ENCODE measurements around the gene TRIM33.
A peak's percentile ranks its signal among the peaks of the same experiment; 100 is the strongest.
"Not testable (repeated sequence)": the region's sequence is repeated elsewhere in the genome, so short reads cannot be mapped to it uniquely, and the experiment has no call there.

The TRIM33 gene

DNA sequence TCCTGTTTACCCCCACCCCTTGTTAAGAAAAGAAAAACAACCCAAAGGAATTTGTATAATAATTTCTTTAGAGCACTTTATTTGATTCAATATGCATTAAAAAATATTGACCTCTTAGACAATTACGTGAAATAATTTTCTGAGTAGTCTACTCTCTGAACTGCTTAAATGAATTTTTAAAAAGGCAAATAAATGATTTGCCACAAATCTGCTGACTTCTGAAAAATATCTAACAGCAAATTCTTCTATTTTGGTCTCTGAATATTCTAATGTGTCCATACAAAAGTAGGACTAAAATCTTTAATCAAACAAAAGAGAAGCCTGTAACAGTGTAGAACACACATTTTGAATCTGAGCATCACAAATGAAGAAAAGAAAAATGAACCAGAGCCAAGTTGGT lies 115.1 kb downstream of the TRIM33 start:
- H3K27me3 ChIP-seq (replicated peaks; ENCODE audit: control insufficient read depth, insufficient read depth, low read length) = no peaks in the 10 kb centered on the region
- no peaks in the 10 kb centered on the region for H3K9me3 ChIP-seq (ENCODE audit: control insufficient read depth, low read length)
- no peak overlapping the region for H3K9ac ChIP-seq (ENCODE audit: low read length)
- no peak for DNase-seq (ENCODE audit: low read depth)
- H3K4me3 ChIP-seq (ENCODE audit: low read length) = no peak overlapping the region
- peaks cover 38% of the 10 kb centered on the region for H3K36me3 ChIP-seq (ENCODE audit: control insufficient read depth, insufficient read depth, low read length, severe bottlenecking)
- H3K4me1 ChIP-seq (ENCODE audit: control insufficient read depth, insufficient read depth, low read length) = no peaks in the 10 kb centered on the region

DNA sequence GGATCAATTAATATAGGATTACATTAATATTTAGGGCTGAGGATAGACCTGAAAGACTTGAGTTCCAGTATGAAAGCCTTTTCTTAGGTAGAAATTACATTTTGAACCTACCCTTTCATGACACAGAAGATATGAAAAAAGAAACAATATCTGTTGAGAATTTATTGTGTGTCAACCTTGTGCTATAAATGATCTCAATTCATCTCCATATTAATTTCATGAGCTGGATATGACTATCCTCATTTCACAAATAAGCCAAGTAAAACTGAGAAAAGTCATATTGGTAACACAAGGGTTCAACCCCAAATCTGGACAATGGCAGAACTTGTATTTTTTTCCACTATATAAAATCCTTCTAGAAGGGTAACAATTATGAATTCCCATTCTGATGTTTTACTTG lies 120.0 kb downstream of the TRIM33 start:
- H3K36me3 ChIP-seq (ENCODE audit: control insufficient read depth, insufficient read depth, low read length, severe bottlenecking) = peaks cover 9% of the 10 kb centered on the region

GRCh38 chr1:114390361-114390760 lies 120.6 kb downstream of the TRIM33 start:
- no peak overlapping the region for H3K4me3 ChIP-seq (ENCODE audit: low read length)
- H3K4me1 ChIP-seq (ENCODE audit: control insufficient read depth, insufficient read depth, low read length) = no peaks in the 10 kb centered on the region
- DNase-seq (ENCODE audit: low read depth) = no peak
- H3K9ac ChIP-seq (ENCODE audit: low read length) = no peak overlapping the region
- H3K27me3 ChIP-seq (replicated peaks; ENCODE audit: control insufficient read depth, insufficient read depth, low read length) = no peaks in the 10 kb centered on the region
- no peaks in the 10 kb centered on the region for H3K9me3 ChIP-seq (ENCODE audit: control insufficient read depth, low read length)
- H3K36me3 ChIP-seq (ENCODE audit: control insufficient read depth, insufficient read depth, low read length, severe bottlenecking) = peaks cover 5% of the 10 kb centered on the region

More for the DNA sequence above, 120.0 kb downstream of the TRIM33 start:
- Histone ChIP-seq H3K9me3 (ENCODE audit: control insufficient read depth, low read length) (no peaks in the 10 kb centered on the region), H3K4me1 (ENCODE audit: control insufficient read depth, insufficient read depth, low read length) (no peaks in the 10 kb centered on the region), H3K27me3 (replicated peaks; ENCODE audit: control insufficient read depth, insufficient read depth, low read length) (no peaks in the 10 kb centered on the region), H3K4me3 (ENCODE audit: low read length) (no peak overlapping the region), H3K9ac (ENCODE audit: low read length) (no peak overlapping the region)
- no peak for DNase-seq (ENCODE audit: low read depth)

DNA sequence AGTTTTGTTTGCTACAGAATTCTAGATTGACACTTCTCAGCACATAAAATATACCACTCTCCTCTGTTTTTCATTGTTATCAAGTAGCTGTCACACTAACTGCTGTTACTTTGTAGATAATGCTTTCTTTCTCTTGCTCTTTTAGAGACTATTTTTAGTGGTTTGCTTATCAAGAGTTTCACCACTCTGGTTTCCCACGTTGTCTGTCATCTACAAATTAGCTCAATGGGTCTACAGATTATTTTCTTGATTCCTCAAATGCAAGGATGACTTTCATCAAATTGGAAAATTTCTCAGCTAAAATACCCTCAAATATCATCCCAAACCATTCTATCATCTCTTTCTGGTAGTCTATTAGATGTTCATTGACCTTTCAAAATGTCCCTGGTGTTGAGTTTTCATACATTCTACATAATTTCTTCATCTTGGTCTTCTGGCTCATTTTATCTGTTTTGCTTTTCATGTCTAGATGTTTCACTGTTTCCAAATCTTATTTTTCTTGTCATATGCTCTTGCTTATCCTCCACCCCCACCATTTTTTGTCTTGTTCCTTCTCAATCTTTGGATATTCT lies 122.5 kb downstream of the TRIM33 start:
- Histone ChIP-seq H3K9me3 (ENCODE audit: control insufficient read depth, low read length) (peaks cover 7% of the 10 kb centered on the region), H3K27me3 (replicated peaks; ENCODE audit: control insufficient read depth, insufficient read depth, low read length) (no peaks in the 10 kb centered on the region), H3K9ac (ENCODE audit: low read length) (no peak overlapping the region), H3K4me3 (ENCODE audit: low read length) (no peak overlapping the region), H3K4me1 (ENCODE audit: control insufficient read depth, insufficient read depth, low read length) (no peaks in the 10 kb centered on the region), H3K36me3 (ENCODE audit: control insufficient read depth, insufficient read depth, low read length, severe bottlenecking) (peaks cover 5% of the 10 kb centered on the region)
- no peak for DNase-seq (ENCODE audit: low read depth)

DNA sequence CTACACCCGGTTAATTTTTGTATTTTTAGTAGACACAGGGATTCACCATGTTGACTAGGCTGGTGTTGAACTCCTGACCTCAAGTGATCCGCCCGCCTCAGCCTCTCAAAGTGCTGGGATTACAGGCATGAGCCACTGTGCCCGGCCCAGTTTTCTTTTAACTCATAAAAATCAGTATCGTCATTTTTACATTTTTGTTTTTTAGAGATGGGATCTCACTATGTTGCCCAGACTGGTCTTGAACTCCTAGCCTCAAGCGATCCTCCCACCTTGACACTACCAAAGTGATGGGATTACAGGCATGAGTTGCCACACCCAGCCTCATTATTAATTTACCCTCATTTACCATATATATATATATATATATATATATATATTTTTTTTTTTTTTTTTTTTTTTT lies 123.4 kb downstream of the TRIM33 start:
- not testable (repeated sequence) for H3K36me3 ChIP-seq (ENCODE audit: control insufficient read depth, insufficient read depth, low read length, severe bottlenecking); H3K4me3 ChIP-seq (ENCODE audit: low read length); DNase-seq (ENCODE audit: low read depth); H3K9me3 ChIP-seq (ENCODE audit: control insufficient read depth, low read length); H3K27me3 ChIP-seq (replicated peaks; ENCODE audit: control insufficient read depth, insufficient read depth, low read length); H3K9ac ChIP-seq (ENCODE audit: low read length); H3K4me1 ChIP-seq (ENCODE audit: control insufficient read depth, insufficient read depth, low read length)

GRCh38 chr1:114387010-114387360 lies 124.0 kb downstream of the TRIM33 start:
- DNase-seq (ENCODE audit: low read depth) = no peak
- H3K36me3 ChIP-seq (ENCODE audit: control insufficient read depth, insufficient read depth, low read length, severe bottlenecking) = peaks cover 4% of the 10 kb centered on the region
- H3K9ac ChIP-seq (ENCODE audit: low read length) = no peak overlapping the region
- no peak overlapping the region for H3K4me3 ChIP-seq (ENCODE audit: low read length)
- peaks cover 7% of the 10 kb centered on the region for H3K9me3 ChIP-seq (ENCODE audit: control insufficient read depth, low read length)
- H3K4me1 ChIP-seq (ENCODE audit: control insufficient read depth, insufficient read depth, low read length) = no peaks in the 10 kb centered on the region
- no peaks in the 10 kb centered on the region for H3K27me3 ChIP-seq (replicated peaks; ENCODE audit: control insufficient read depth, insufficient read depth, low read length)

GRCh38 chr1:114386129-114387009 lies 124.6 kb downstream of the TRIM33 start:
- H3K36me3 ChIP-seq (ENCODE audit: control insufficient read depth, insufficient read depth, low read length, severe bottlenecking) = no peaks in the 10 kb centered on the region
- no peak overlapping the region for H3K4me3 ChIP-seq (ENCODE audit: low read length)
- H3K27me3 ChIP-seq (replicated peaks; ENCODE audit: control insufficient read depth, insufficient read depth, low read length) = no peaks in the 10 kb centered on the region
- DNase-seq (ENCODE audit: low read depth) = no peak
- H3K4me1 ChIP-seq (ENCODE audit: control insufficient read depth, insufficient read depth, low read length) = no peaks in the 10 kb centered on the region
- H3K9me3 ChIP-seq (ENCODE audit: control insufficient read depth, low read length) = peaks cover 7% of the 10 kb centered on the region
- no peak overlapping the region for H3K9ac ChIP-seq (ENCODE audit: low read length)

GRCh38 chr1:114384922-114385321 lies 126.1 kb downstream of the TRIM33 start:
- Histone ChIP-seq H3K4me3 (ENCODE audit: low read length) (peak overlapping the region; percentile 12), H3K27me3 (replicated peaks; ENCODE audit: control insufficient read depth, insufficient read depth, low read length) (no peaks in the 10 kb centered on the region), H3K4me1 (ENCODE audit: control insufficient read depth, insufficient read depth, low read length) (no peaks in the 10 kb centered on the region), H3K9me3 (ENCODE audit: control insufficient read depth, low read length) (peaks cover 7% of the 10 kb centered on the region), H3K9ac (ENCODE audit: low read length) (no peak overlapping the region), H3K36me3 (ENCODE audit: control insufficient read depth, insufficient read depth, low read length, severe bottlenecking) (no peaks in the 10 kb centered on the region)
- DNase-seq (ENCODE audit: low read depth) = no peak

DNA sequence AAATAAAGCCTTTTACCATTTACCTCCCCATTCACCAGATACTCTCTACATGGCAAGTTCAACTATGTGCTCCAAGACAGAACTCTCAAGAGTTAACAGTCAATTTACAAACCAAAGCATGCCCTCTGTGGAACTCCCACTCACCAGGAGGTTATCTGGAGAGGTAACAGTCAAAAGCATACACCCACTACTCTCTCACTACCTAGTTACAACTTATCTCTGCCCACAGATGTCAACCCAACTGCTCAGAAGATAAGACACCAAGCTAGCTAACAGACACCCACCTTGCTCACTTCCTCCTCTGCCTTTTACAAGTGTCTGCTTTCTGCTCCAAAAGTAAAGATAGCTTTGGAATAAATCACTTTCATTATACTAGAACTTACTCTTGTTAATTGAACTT lies 131.0 kb downstream of the TRIM33 start:
- H3K36me3 ChIP-seq (ENCODE audit: control insufficient read depth, insufficient read depth, low read length, severe bottlenecking) = no peaks in the 10 kb centered on the region
- H3K4me3 ChIP-seq (ENCODE audit: low read length) = no peak overlapping the region
- H3K4me1 ChIP-seq (ENCODE audit: control insufficient read depth, insufficient read depth, low read length) = no peaks in the 10 kb centered on the region
- peaks cover 26% of the 10 kb centered on the region for H3K9me3 ChIP-seq (ENCODE audit: control insufficient read depth, low read length)
- no peak for DNase-seq (ENCODE audit: low read depth)
- no peak overlapping the region for H3K9ac ChIP-seq (ENCODE audit: low read length)
- no peaks in the 10 kb centered on the region for H3K27me3 ChIP-seq (replicated peaks; ENCODE audit: control insufficient read depth, insufficient read depth, low read length)

GRCh38 chr1:114379358-114379757 lies 131.6 kb downstream of the TRIM33 start:
- Histone ChIP-seq H3K4me3 (ENCODE audit: low read length) (no peak overlapping the region), H3K27me3 (replicated peaks; ENCODE audit: control insufficient read depth, insufficient read depth, low read length) (no peaks in the 10 kb centered on the region), H3K36me3 (ENCODE audit: control insufficient read depth, insufficient read depth, low read length, severe bottlenecking) (no peaks in the 10 kb centered on the region), H3K9me3 (ENCODE audit: control insufficient read depth, low read length) (peaks cover 23% of the 10 kb centered on the region), H3K9ac (ENCODE audit: low read length) (no peak overlapping the region), H3K4me1 (ENCODE audit: control insufficient read depth, insufficient read depth, low read length) (no peaks in the 10 kb centered on the region)
- DNase-seq (ENCODE audit: low read depth) = no peak

DNA sequence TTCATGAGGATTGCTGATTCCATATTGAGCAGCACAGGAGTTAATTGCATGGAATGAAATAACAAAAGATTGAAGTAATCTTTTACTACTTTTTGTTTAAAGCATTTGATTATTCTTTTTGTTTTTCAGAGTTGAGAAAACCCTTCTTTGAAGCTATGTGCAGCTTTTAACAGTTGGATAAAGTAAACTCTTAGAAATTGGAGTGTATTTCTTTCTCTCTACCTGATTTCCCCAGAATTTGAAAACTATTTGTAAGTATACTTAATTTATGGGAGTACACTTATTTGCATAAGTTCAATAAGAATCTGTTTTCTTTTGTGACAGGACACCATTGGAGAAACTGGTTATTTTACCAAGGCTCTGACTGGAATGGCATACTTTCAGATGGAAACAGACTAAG lies 133.6 kb downstream of the TRIM33 start:
- Histone ChIP-seq H3K4me1 (ENCODE audit: control insufficient read depth, insufficient read depth, low read length) (peaks cover 1% of the 10 kb centered on the region), H3K4me3 (ENCODE audit: low read length) (no peak overlapping the region), H3K36me3 (ENCODE audit: control insufficient read depth, insufficient read depth, low read length, severe bottlenecking) (no peaks in the 10 kb centered on the region), H3K27me3 (replicated peaks; ENCODE audit: control insufficient read depth, insufficient read depth, low read length) (no peaks in the 10 kb centered on the region), H3K9ac (ENCODE audit: low read length) (no peak overlapping the region), H3K9me3 (ENCODE audit: control insufficient read depth, low read length) (peaks cover 33% of the 10 kb centered on the region)
- no peak for DNase-seq (ENCODE audit: low read depth)

All from adipocyte (in vitro differentiated cells).